PC-9 (cell line): Measurements from ENCODE around the gene RENBP.

Experiments
- CTCF ChIP-seq: fragments of 200-600 bp; sonication (generic); conservative IDR thresholded peaks from 2 replicates; pipeline ENCODE4 v1.6.1; 2017; ENCODE audit warnings: mixed run types, antibody characterized with exemption, mild to moderate bottlenecking, moderate library complexity
- EZH2 ChIP-seq: fragments of 200-600 bp; sonication (generic); IDR thresholded peaks from 2 replicates; pipeline ENCODE4 v1.8.0; 2017; ENCODE audit warnings: antibody characterized with exemption, low read depth

- TF ChIP-seq CTCF (no peak), EZH2 (no peak)
Measured at GRCh38 chrX:153903991-153904957, 40.2 kb downstream of the RENBP start, which contains the start of gene AVPR2.
